Measurements from ENCODE around the gene KRTAP16-1. TPM values are rescaled to one million over a fixed set of nuclear protein-coding genes. Genes with fewer than 3 reads are reported as not detected.

The KRTAP16-1 gene
- total and polyA plus RNA-seq, 2 of the 8 experiments (the other 6 are each of a cell fraction or from before 2014, with no cell fraction given) = not detected

- TF ChIP-seq BACH1 (IDR thresholded peaks at IDR 0.05; ENCODE audit: low read length) (no peak), SUZ12 (IDR thresholded peaks at IDR 0.05; ENCODE audit: low read length) (no peak), RAD21 (IDR thresholded peaks at IDR 0.05 in 1 of 2, conservative IDR thresholded peaks at IDR 0.05 in 1 of 2; ENCODE audit: low read depth in 2 of 2, low read length in 2 of 2) (no peak), TCF12 (IDR thresholded peaks at IDR 0.05; ENCODE audit: low read depth, low read length) (no peak), RNF2 (IDR thresholded peaks at IDR 0.05; ENCODE audit: borderline replicate concordance, low read depth, low read length, missing control alignments, poor library complexity, severe bottlenecking) (no peak), CHD7 (IDR thresholded peaks at IDR 0.05; ENCODE audit: insufficient replicate concordance, low read length) (no peak)
Measured at GRCh38 chr17:41271858-41272257, 37.3 kb downstream of the KRTAP16-1 start (continued).
